ENCODE measurements around the gene DLG2. TPM values are rescaled to one million over a fixed set of nuclear protein-coding genes. Genes with fewer than 3 reads are reported as not detected.

DLG2 gene
- polyA plus RNA-seq, 1 donor: 14.7 TPM

GRCh38 chr11:85541683-85542082 lies 85.5 kb downstream of the DLG2 start:
- no peak for DNase-seq

GRCh38 chr11:85540635-85541205 lies 86.4 kb downstream of the DLG2 start:
- peak; percentile 57 for DNase-seq

- DNase-seq: no peak
Measured at GRCh38 chr11:85540181-85540580, 87.0 kb downstream of the DLG2 start.

- no peak for DNase-seq
Measured at GRCh38 chr11:85539740-85540139, 87.4 kb downstream of the DLG2 start.

- DNase-seq: no peak
Measured at GRCh38 chr11:85539029-85539689, 88.0 kb downstream of the DLG2 start.

GRCh38 chr11:85536438-85536837 lies 90.7 kb downstream of the DLG2 start:
- DNase-seq: no peak

- no peak for DNase-seq
Measured at GRCh38 chr11:85534806-85535205, 92.3 kb downstream of the DLG2 start.

- DNase-seq: no peak
Measured at GRCh38 chr11:85531191-85531897, 95.8 kb downstream of the DLG2 start.

GRCh38 chr11:85530634-85531033 lies 96.5 kb downstream of the DLG2 start:
- no peak for DNase-seq

GRCh38 chr11:85526564-85526963 lies 100.6 kb downstream of the DLG2 start:
- DNase-seq: no peak

GRCh38 chr11:85525686-85526085 lies 101.5 kb downstream of the DLG2 start:
- DNase-seq: no peak

- no peak for DNase-seq
Measured at GRCh38 chr11:85517272-85517671, 109.9 kb downstream of the DLG2 start.

GRCh38 chr11:85495918-85496317 lies 131.2 kb downstream of the DLG2 start:
- DNase-seq: no peak

GRCh38 chr11:85494396-85494795 lies 132.7 kb downstream of the DLG2 start:
- no peak for DNase-seq

GRCh38 chr11:85485902-85486301 lies 141.2 kb downstream of the DLG2 start:
- no peak for DNase-seq

- no peak for DNase-seq
Measured at GRCh38 chr11:85483861-85484260, 143.3 kb downstream of the DLG2 start.

- no peak for DNase-seq
Measured at GRCh38 chr11:85481862-85482261, 145.3 kb downstream of the DLG2 start.

GRCh38 chr11:85475660-85476517 lies 151.3 kb downstream of the DLG2 start:
- DNase-seq: no peak

GRCh38 chr11:85472953-85473352 lies 154.2 kb downstream of the DLG2 start:
- DNase-seq: no peak

- DNase-seq: no peak
Measured at GRCh38 chr11:85464283-85464682, 162.9 kb downstream of the DLG2 start.

GRCh38 chr11:85459304-85459703 lies 167.8 kb downstream of the DLG2 start:
- DNase-seq: no peak

GRCh38 chr11:85444479-85444878 lies 182.7 kb downstream of the DLG2 start:
- no peak for DNase-seq

- DNase-seq: no peak
Measured at GRCh38 chr11:85440273-85440672, 186.9 kb downstream of the DLG2 start.
